GM12891 (cell line): ENCODE data around the gene AGRN.

ENCODE experiments used
- POLR2A ChIP-seq: IDR thresholded peaks from 2 replicates; pipeline ENCODE4 v1.6.1; 2011; ENCODE audit warnings: low read depth, low read length, control low read depth
- POLR2AphosphoS5 ChIP-seq: IDR thresholded peaks from 2 replicates; pipeline ENCODE4 v1.6.1; 2011; ENCODE audit warnings: low read depth, low read length, control low read depth
- SPI1 ChIP-seq: IDR thresholded peaks from 2 replicates; pipeline ENCODE4 v1.6.1; 2011; ENCODE audit warnings: low read depth, low read length, control low read depth
- TAF1 ChIP-seq: IDR thresholded peaks from 2 replicates; pipeline ENCODE4 v1.6.1; 2011; ENCODE audit warnings: low read depth, low read length, control low read depth

- TF ChIP-seq POLR2AphosphoS5 (no peak), POLR2A (no peak), SPI1 (no peak), TAF1 (no peak)
These were observed 40.5 kb downstream of the AGRN start for GRCh38 chr1:1060281-1061000.
